Right cardiac atrium (tissue), 5 donors: ENCODE results near the gene ZSCAN31. TPM values are rescaled to one million over a fixed set of nuclear protein-coding genes. Genes with fewer than 3 reads are reported as not detected.
"Not testable (repeated sequence)": the region's sequence is repeated elsewhere in the genome, so short reads cannot be mapped to it uniquely, and the experiment has no call there.

Source experiments
- ATAC-seq, 2 donors: fragments of 200-7000 bp; cut with Tn5 transposase; one replicate each; pipeline versions ENCODE4 v1.8.0 to v1.9.1; 2020; ENCODE audit warnings: moderate library complexity in 2 of 2, mild to moderate bottlenecking in 1 of 2
- DNase-seq, 3 donors: peaks; one replicate each; pipeline ENCODE4 v3.0.0-alpha.2; 2020
- H3K27ac ChIP-seq: one replicate; pipeline ENCODE4 v1.5.1; 2013; ENCODE audit warnings: mild to moderate bottlenecking, low read length, control low read depth, moderate library complexity
- H3K27me3 ChIP-seq: one replicate; pipeline ENCODE4 v1.6.1; 2013; ENCODE audit not compliant: control insufficient read depth, insufficient read depth
- H3K4me1 ChIP-seq: one replicate; pipeline ENCODE4 v1.6.1; 2013; ENCODE audit warnings: low read length; ENCODE audit not compliant: control insufficient read depth, insufficient read depth
- H3K4me3 ChIP-seq: one replicate; pipeline ENCODE4 v1.5.1; 2013; ENCODE audit warnings: low read length, control low read depth
- H3K9me3 ChIP-seq: one replicate; pipeline ENCODE4 v1.6.1; 2013; ENCODE audit warnings: low read length; ENCODE audit not compliant: control insufficient read depth
- WGBS: extraction: QIAGEN DNeasy Blood & Tissue Kit; methylation state at CpG from one replicate; pipeline ENCODE4 v1.1.7; 2013; 5-methylcytosine and 5-hydroxymethylcytosine counted together
- intact Hi-C, 4 donors: fragments of 100-400 bp; cut with DNase I; formaldehyde crosslinking; loops; one replicate each; pipeline versions ENCODE4 v1.11.0 to v1.14.0; 2022 to 2023
- polyA plus RNA-seq: library from polyadenylated mRNA; stranded (reverse); fragments of 200-250 nt; gene quantifications from one replicate; pipeline ENCODE4 v1.2.3, GENCODE V29; 2013
- total RNA-seq, 4 donors: library from RNA; stranded (reverse); fragmentation: NEBNext Ultra II Directional; extraction: Animal tissue kit (Norgen Biotek cat#: 25700); gene quantifications; one replicate each; pipeline ENCODE4 v1.2.1, GENCODE V29; 2021
- donor health status: healthy with polysubstance abuse.
- donor health status: DM: no; HTN: yes; CAD: no.
- donor health status: DM: no; HTN: no; CAD: no.
- donor health status: DM: no; HTN: yes; CAD: no; lungs with severe emphysema.
- donor health status: DM: yes; HTN: yes; CAD: no.

Gene ZSCAN31
- total and polyA plus RNA-seq, 5 donors: 3.9 to 18.4 (median 9.5) TPM

- no peak for DNase-seq
- no peak for ATAC-seq
- no peaks in the 10 kb centered on the region for H3K9me3 ChIP-seq
- no peak overlapping the region for H3K4me3 ChIP-seq
- H3K27me3 ChIP-seq: no peaks in the 10 kb centered on the region
- no peak overlapping the region for H3K27ac ChIP-seq
- 50% methylated on average over 3 of the region's 3 CpGs for WGBS
- no peaks in the 10 kb centered on the region for H3K4me1 ChIP-seq
- intact Hi-C loops: no loop called here
Measured at GRCh38 chr6:28315628-28316027, 20.3 kb downstream of the ZSCAN31 start.

- intact Hi-C loops: no loop called here
Measured at GRCh38 chr6:28312939-28313338, 23.0 kb downstream of the ZSCAN31 start.

GRCh38 chr6:28311139-28311823 lies 24.7 kb downstream of the ZSCAN31 start:
- no peaks in the 10 kb centered on the region for H3K4me1 ChIP-seq
- 85% methylated on average over 9 of the region's 9 CpGs for WGBS
- no peak for ATAC-seq
- intact Hi-C loops: no loop called here
- no peaks in the 10 kb centered on the region for H3K9me3 ChIP-seq
- DNase-seq: no peak
- H3K4me3 ChIP-seq: no peak overlapping the region
- no peaks in the 10 kb centered on the region for H3K27me3 ChIP-seq
- H3K27ac ChIP-seq: no peak overlapping the region

More at GRCh38 chr6:28312939-28313338, 23.0 kb downstream of the ZSCAN31 start:
- WGBS: 89% methylated on average over 23 of the region's 23 CpGs
- Histone ChIP-seq H3K27ac (no peak overlapping the region), H3K9me3 (no peaks in the 10 kb centered on the region), H3K27me3 (no peaks in the 10 kb centered on the region), H3K4me3 (no peak overlapping the region), H3K4me1 (no peaks in the 10 kb centered on the region)
- ATAC-seq: no peak
- peak in 1 of 3 donors; percentile 48 for DNase-seq

- H3K9me3 ChIP-seq, DNase-seq, H3K4me1 ChIP-seq, H3K27me3 ChIP-seq, ATAC-seq, H3K4me3 ChIP-seq, H3K27ac ChIP-seq, intact Hi-C loops: not testable (repeated sequence)
Measured at GRCh38 chr6:28306363-28306762, 29.6 kb downstream of the ZSCAN31 start.

GRCh38 chr6:28303570-28303969 lies 32.4 kb downstream of the ZSCAN31 start:
- H3K27ac ChIP-seq: no peak overlapping the region
- 95% methylated on average over 3 of the region's 3 CpGs for WGBS
- no peaks in the 10 kb centered on the region for H3K27me3 ChIP-seq
- no peaks in the 10 kb centered on the region for H3K4me1 ChIP-seq
- intact Hi-C loops: no loop called here
- no peak for ATAC-seq
- no peak for DNase-seq
- no peaks in the 10 kb centered on the region for H3K9me3 ChIP-seq
- no peak overlapping the region for H3K4me3 ChIP-seq

GRCh38 chr6:28296520-28297060 lies 39.4 kb downstream of the ZSCAN31 start:
- H3K27ac ChIP-seq: no peak overlapping the region
- no peaks in the 10 kb centered on the region for H3K9me3 ChIP-seq
- H3K4me1 ChIP-seq: no peaks in the 10 kb centered on the region
- H3K27me3 ChIP-seq: no peaks in the 10 kb centered on the region
- intact Hi-C loops: no loop called here
- WGBS: 84% methylated on average over 7 of the region's 7 CpGs
- DNase-seq (no peak), ATAC-seq (no peak)
- no peak overlapping the region for H3K4me3 ChIP-seq

- no peak for DNase-seq
- intact Hi-C loops: no loop called here
- H3K4me1 ChIP-seq: no peaks in the 10 kb centered on the region
- H3K27ac ChIP-seq: no peak overlapping the region
- no peak overlapping the region for H3K4me3 ChIP-seq
- ATAC-seq: no peak
- 95% methylated on average over 5 of the region's 5 CpGs for WGBS
- no peaks in the 10 kb centered on the region for H3K27me3 ChIP-seq
- H3K9me3 ChIP-seq: no peaks in the 10 kb centered on the region
Measured at GRCh38 chr6:28295326-28295725, 40.6 kb downstream of the ZSCAN31 start.

GRCh38 chr6:28291573-28291972 lies 44.4 kb downstream of the ZSCAN31 start:
- no peaks in the 10 kb centered on the region for H3K9me3 ChIP-seq
- H3K4me3 ChIP-seq: no peak overlapping the region
- intact Hi-C loops: no loop called here
- no peaks in the 10 kb centered on the region for H3K27me3 ChIP-seq
- no peaks in the 10 kb centered on the region for H3K4me1 ChIP-seq
- ATAC-seq: no peak
- no peak for DNase-seq
- H3K27ac ChIP-seq: no peak overlapping the region

GRCh38 chr6:28282926-28283325 lies 53.0 kb downstream of the ZSCAN31 start:
- ATAC-seq: no peak
- H3K4me3 ChIP-seq: no peak overlapping the region
- no peaks in the 10 kb centered on the region for H3K27me3 ChIP-seq
- DNase-seq: no peak
- intact Hi-C loops: loop anchor here in 1 of 4 donors (5.0 kb wide), 1 partner anchor 74 kb away; no protein-coding TSS in a partner anchor
- H3K9me3 ChIP-seq: no peaks in the 10 kb centered on the region
- no peak overlapping the region for H3K27ac ChIP-seq
- WGBS: 96% methylated on average over 2 of the region's 2 CpGs
- no peaks in the 10 kb centered on the region for H3K4me1 ChIP-seq

GRCh38 chr6:28281288-28282064 lies 54.5 kb downstream of the ZSCAN31 start, which contains the start of gene PGBD1:
TSS of gene PGBD1 (plus strand) at chr6:28281572. CDS start at chr6:28283814, 2,242 bp downstream.
- DNase-seq: peak; percentile 88 to 94 (median 94)

More at GRCh38 chr6:28281288-28282064, 54.5 kb downstream of the ZSCAN31 start, which contains the start of gene PGBD1:
- Histone ChIP-seq H3K4me1 (no peaks in the 10 kb centered on the region), H3K4me3 (peak within 1 kb of the TSS; percentile 97), H3K9me3 (no peaks in the 10 kb centered on the region), H3K27me3 (no peaks in the 10 kb centered on the region), H3K27ac (no peak within 1 kb of the TSS)
- WGBS: under 1% methylated on average over 50 of the region's 50 CpGs
- peak; percentile 97 to 98 for ATAC-seq
- intact Hi-C loops: loop anchor here in 1 of 4 donors (5.0 kb wide), 1 partner anchor 76 kb away; no protein-coding TSS in a partner anchor
